SH-SY5Y (cell line): Measurements from ENCODE around the gene USP32.

Source experiments
- GATA2 ChIP-seq: IDR thresholded peaks from 2 replicates; pipeline ENCODE4 v1.6.1; 2011; ENCODE audit warnings: mild to moderate bottlenecking, low read depth, low read length
- GATA3 ChIP-seq: IDR thresholded peaks from 2 replicates; pipeline ENCODE4 v1.6.1; 2011; ENCODE audit warnings: low read depth, mild to moderate bottlenecking, low read length, moderate library complexity

- TF ChIP-seq GATA3: no peak
- TF ChIP-seq GATA2: no peak
Observed at GRCh38 chr17:60412701-60413100, 20.8 kb upstream of the USP32 start.
